ENCODE results near the gene MAP3K4. TPM values are rescaled to one million over a fixed set of nuclear protein-coding genes. Genes with fewer than 3 reads are reported as not detected.

The MAP3K4 gene
- total RNA-seq, 2 experiments from 2014 or later: 45.4 to 51.0 TPM

DNA sequence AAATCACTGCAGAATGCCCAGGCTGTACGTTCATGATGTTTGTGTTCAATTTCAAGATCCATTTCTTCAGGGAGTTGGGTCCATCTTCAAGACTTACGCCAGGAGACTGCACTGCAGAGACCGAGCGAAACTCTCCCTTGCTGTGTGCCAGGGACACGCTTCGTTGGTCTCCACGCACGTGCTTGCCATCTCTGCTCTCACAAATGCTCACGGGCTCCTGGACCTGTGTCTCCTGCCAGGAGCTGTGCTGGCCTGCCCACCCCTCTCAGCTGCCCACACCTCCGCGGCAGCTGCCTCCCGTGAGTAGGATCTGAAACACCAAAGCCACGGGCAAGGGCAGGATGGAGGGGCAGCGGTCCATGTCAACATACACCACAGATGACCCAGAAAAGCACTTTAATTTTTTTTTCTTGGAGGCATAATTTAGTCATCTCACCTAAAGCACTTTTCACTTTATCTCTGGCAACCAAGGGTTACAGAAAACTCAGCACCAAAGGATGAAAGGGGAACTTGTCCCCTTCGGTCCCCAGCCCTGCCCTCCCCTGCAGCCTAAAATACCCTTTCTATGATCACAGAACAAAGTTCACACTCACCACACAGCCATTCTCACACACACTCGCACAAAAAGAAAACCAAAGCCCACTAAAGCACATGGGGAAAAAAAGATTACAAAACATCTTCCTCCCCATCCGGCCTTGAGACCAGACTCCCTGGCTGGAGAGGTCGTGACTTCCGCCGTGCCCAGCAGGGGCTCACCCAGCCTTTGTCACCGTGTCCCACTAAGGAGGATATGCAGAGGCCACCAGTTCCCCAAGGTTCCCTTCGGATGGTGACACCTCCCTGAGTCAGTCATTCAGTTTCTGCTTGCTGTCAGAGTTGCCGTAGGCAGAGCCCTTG, 144.4 kb downstream of the MAP3K4 start:
- CTCF ChIA-PET: no interaction called here
- POLR2A ChIA-PET: no interaction called here

DNA sequence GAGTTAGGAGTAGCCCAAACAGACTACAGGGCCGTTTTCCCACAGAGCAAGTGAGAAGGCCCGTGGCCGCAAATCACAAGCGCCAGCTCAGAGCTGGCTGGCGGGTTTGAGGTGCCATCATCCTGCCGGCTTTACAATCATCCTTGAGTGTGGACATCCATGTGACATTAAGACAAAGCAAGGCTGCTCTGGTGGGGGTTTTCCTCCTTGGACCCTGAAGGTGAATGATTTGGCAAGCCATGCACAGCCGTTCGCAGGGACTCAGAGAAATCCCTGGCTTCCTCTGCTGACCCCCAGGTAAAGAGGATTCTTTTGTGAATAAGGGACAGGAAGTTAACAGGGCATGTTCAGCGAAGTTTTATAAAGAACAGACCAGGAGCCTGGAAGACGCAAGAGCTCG, 145.1 kb downstream of the MAP3K4 start:
- POLR2A ChIA-PET: no interaction called here
- CTCF ChIA-PET: no interaction called here

DNA sequence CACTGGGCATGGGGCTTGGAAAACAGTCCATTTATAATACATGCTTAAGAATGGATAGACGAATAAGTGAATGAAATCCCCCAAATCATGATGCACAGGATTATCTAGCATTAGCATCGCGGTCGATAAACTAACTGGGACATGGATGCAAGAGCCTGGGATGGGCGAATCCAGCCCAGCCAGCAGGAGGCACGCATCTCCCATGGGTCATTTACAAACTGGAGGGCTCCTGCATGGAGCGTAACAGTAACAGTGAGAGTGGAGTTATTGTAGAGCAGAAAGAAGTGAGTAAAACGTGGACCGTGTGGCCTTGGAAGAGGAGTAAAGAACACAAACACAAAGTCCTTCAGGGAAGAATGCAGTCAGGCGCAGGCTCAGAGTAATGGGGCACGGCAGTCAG, 145.8 kb downstream of the MAP3K4 start:
- ChIA-PET POLR2A (no interaction called here), CTCF (no interaction called here)

DNA sequence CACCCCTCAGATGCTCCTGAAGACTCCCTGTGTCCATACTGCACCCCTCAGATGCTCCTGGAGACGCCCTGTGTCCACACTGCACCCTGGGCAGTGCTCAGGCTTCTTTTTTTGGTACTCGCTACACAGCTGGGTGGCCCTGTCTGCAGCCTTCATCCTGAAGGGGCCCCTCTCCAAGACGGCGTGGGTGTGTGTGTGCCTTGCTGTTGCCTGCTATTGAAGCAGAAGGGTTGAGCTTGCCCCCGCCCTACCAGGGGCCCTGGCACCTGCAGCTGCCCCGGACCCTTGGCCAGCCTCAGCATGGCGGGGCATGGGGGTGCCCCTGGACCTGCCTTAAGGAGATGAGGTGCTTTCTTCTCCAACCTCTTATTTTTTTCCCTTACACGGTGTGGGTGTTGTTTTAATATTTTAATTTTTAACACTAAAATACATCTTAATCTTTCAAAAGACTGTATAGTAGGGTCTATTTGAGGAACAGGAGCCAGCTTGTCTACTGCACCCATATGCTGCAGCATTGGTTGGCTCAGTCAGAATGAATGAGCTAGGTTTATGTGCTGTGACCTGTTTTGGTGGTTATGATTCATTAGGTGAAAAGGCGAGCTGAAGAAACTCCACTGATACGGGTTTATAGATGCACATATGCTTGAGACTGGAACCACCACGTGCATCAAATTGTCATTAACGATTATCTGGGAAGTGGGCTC, 146.4 kb downstream of the MAP3K4 start:
- CTCF ChIA-PET: no interaction called here
- POLR2A ChIA-PET: no interaction called here

DNA sequence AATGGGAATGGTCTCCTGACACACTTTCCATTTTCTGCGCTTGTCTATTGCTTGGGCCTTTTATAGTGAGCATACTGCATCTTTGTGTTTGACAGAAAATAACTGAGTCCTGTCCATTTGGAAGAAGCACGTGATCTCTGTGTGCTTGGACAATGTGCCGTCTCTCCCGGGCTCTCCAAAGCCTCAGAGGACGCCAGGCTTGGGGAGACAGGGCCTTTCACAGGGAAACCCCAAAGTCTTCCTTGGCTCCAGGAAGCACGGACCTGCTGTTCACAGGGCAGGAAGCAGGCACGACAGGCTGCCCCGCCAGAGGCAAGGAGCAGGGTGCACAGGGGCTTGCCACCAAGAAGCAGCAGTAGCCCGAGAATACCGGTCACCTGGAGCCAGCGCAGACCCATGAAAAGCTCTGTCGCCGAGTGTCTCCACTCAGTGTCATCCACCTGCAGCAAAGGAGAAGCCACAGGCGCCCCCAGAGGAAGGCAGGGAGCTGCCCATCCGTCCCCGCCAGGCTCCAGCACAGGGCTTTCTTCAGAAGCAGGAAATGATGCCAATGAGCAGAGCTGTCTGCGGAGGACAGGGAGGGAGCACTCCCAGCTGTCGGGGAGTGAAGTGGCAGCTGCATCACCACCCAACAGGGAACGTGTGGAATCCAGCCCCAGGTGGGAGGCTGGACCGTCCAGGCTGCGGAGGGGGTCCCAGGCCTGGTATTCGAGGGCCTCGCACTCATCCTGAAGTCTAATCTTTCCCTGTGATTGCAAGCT, 147.2 kb downstream of the MAP3K4 start:
- ChIA-PET CTCF (interaction anchor here (0.7 kb wide), 1 partner anchor 13 kb away, joined by 4 read pairs; no protein-coding TSS in a partner anchor), POLR2A (no interaction called here)

DNA sequence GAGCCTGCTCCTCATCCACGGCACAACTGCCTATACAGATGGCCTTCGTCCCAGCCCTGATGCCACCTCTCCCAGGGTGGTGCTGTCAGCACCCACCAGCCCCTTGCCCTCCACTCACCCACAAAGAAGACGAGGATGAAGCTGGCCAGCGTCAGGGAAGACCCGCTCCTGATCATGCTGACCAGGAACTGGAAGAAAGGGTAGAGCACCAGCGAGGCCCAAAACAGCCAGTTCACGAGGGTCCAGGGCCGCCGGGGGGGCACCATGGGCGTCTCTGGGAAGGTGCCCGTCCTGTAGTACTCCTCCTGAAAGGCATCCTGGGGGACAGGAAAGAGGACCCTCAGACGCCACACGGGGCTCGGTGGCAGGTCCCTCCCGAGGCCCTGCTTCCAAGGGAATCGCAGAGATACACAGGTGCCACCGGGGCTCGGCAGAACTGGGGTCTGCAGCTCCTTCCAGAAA, 147.8 kb downstream of the MAP3K4 start:
- ChIA-PET POLR2A (no interaction called here), CTCF (interaction anchor here (0.7 to 1.0 kb wide), 2 partner anchors 12 to 209 kb away, joined by 3 to 4 read pairs; no protein-coding TSS in a partner anchor)

DNA sequence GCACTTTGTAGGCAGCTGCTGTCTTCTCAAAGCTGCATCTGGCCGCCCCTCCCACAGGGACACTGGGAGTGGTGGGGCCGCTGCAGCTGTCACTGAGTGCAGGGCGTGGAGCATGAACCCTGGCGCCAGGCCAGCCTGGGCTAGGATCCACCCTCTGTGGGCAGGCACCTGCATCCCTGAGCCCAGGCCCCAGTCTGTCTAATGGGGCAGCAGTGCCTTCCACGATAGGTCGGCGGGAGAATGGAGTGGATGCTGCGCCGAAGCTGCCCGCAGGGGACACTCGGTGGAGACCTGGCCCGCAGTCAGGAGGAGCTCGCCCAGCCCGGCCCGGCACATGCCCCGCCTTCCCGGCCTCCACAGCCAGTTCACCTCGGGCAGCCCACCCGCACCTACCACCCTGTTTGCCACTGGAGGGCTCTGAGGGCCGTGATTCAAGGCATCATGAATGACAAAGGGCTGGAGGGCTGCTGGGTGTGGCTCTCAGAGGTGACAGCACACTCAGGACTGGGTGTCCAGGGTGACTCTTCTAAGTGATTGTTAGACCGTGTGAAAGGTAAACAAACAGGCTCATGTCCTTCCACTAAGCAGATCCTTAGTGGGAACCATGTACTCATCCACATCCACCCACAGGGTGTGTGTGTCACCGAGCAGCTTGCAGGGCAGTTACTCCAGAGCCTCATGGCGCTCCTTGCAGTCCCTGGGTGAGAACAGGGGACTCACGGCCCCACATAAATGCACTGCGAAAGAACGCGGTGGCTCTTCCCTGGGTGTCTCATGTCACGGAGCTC, 148.4 kb downstream of the MAP3K4 start:
- POLR2A ChIA-PET: no interaction called here
- CTCF ChIA-PET: interaction anchor here (0.7 to 1.0 kb wide), 2 partner anchors 11 to 209 kb away, joined by 3 to 4 read pairs; no protein-coding TSS in a partner anchor

DNA sequence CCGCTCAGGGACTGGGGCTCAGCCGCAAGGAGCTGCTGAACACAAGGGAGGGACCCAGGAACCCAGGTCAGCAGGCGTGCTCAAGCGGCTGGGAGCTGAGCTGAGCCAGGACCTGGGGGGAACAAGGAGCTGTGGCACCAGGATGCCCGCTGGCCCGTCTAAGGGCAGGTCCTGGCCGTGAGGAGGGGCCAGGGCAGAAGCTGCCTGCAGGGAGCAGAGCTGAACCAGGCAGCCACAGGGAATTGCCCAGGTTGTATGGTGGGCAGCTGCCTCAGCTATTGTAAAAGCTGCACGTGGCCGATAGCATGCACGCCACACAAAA, 148.9 kb downstream of the MAP3K4 start:
- ChIA-PET POLR2A (no interaction called here), CTCF (no interaction called here)

DNA sequence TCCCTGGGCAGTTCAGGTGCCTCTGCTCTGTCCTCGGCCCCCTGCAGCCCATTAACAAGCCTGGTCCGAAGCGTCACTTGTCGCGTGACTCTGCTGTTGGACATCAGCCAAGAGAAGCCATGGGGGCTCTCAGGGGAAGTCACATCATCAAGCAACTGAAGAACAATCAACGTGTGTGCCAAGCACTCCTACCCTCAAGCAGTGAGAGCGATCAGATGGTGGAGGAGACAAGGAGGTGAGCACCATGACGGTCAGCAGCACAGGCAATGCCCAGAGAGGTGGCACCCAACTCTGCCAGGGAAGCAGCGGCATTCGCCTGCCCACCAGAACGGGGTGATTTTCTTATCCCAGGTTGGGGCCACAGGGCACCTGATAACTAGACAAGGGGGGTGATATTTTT, 149.6 kb downstream of the MAP3K4 start:
- CTCF ChIA-PET: interaction anchor here (0.6 kb wide), 1 partner anchor 35 kb away, joined by 3 read pairs; no protein-coding TSS in a partner anchor

DNA sequence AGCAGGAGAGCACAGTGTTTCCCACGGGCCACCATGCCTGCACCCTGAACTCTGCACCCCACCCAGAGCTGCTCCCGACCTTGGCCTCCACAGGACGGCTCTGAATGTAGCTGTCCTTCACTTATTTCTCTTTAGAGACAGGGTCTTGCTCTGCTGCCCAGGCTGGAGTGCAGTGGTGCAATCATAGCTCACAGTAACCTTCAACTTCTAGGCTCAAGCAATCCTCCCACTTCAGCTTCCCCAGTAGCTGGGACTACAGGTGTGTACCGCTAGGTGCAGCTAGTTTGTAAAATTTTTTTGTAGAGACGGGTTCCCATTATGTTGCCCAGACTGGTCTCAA, 151.4 kb downstream of the MAP3K4 start:
- POLR2A ChIA-PET: no interaction called here
- CTCF ChIA-PET: no interaction called here

More for the DNA sequence above, 149.6 kb downstream of the MAP3K4 start:
- POLR2A ChIA-PET: no interaction called here

DNA sequence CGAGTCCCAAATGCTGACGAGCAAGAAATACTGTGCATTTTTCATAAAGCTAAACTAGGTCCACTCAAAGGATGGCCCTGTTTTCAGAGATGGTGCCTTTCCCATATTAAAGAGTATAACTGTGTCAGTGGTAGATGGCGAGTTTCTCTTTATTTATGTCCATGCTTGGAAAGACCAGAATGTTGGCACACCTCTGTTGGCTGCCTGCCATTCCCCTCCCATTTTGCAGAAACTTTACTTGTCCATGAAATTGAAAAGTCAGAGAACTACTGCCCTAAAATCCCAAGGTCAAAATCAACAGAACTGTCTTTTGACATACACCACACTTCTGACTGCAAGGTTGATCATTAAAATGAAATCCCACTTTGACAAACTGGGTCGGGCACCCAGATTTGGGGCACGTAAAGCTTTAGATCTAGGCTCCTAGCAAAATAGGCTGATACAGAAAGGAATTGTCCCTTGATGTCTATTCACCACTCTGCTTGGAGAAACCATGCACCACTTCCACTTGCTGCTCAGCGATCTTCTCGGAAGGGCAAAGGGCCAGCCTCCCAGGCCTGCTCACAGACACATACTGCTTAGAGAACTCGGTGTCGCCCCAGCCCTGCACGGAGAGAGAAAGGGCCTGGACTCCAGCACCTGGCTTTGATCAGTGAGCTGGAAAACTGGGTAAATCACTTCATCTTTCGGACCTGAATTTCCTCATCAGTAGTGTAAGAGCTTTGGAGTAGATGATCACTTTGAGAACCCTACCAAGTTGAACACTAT, 152.3 kb downstream of the MAP3K4 start:
- CTCF ChIA-PET: no interaction called here
- POLR2A ChIA-PET: no interaction called here

DNA sequence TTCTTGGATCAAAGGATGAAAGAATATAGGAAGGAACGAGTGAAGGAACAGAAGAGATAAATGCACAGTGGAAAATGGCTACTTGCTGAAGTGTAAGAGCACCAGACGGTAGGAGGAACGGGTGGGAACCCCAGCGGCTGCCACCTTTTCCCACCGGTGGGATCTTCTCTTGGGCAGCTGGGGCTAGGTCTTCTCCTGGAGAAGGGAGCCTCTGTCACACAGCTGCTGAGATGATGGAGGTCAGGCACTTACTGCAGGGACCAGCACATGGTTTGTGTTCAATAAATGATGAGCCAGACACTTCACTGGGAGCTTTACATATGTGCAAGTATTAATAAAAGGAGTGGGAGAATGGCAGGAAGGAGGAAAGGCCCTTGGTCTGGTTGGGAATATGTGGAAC, 158.6 kb downstream of the MAP3K4 start:
- ChIA-PET POLR2A (no interaction called here), CTCF (no interaction called here)

DNA sequence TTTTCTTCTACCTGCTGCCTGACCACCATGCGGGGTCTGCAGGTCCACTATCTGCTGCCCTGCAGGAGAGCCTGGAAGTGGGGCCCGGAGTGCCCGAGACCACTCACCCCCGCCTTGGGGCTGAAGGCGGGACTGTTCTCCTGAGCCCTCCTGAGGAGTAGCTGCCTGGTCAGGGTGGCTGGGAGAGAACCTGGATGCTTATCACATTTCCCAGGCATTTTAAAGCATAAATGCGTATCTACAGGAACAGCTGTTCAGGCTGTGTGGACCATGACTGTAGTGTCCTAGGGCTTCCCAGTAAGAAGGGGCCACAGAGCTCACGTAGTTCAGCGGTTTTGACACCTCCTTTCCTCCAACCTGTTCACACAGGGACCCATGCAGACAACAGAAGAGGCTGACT, 159.0 kb downstream of the MAP3K4 start:
- POLR2A ChIA-PET: no interaction called here
- CTCF ChIA-PET: interaction anchor here (1.2 kb wide), 1 partner anchor 222 kb away, joined by 5 read pairs; no protein-coding TSS in a partner anchor

DNA sequence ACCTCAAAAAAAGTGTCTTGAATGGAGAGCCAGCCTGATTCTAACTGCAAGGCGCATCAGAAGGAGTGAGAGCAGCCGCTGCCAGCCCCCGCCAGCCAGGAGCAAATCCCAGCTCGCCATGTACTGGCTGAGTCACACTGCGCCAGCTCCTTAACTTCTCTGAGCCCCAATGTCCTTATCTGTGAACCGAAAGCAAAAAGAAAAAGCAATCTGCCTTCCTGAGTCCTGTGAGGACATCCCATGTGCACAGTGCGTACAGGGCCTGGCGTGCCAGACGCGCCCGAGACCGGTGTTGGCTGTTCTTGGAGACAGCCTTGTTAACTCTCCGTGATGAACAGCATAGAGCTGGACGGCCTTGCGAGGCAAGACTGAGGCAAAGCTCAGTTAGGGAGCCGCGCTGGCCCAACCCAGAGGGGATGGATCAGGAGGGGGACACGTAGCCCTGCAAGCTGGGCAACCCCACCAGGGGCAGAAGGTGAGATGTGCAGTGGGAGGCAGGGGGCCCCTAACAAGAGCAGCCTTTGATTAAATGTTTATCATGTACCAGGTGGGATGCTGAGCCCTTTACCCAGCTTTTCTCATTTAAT, 159.6 kb downstream of the MAP3K4 start:
- ChIA-PET CTCF (interaction anchor here (0.7 to 1.2 kb wide), 2 partner anchors 12 to 222 kb away, joined by 4 to 5 read pairs; no protein-coding TSS in a partner anchor), POLR2A (no interaction called here)

DNA sequence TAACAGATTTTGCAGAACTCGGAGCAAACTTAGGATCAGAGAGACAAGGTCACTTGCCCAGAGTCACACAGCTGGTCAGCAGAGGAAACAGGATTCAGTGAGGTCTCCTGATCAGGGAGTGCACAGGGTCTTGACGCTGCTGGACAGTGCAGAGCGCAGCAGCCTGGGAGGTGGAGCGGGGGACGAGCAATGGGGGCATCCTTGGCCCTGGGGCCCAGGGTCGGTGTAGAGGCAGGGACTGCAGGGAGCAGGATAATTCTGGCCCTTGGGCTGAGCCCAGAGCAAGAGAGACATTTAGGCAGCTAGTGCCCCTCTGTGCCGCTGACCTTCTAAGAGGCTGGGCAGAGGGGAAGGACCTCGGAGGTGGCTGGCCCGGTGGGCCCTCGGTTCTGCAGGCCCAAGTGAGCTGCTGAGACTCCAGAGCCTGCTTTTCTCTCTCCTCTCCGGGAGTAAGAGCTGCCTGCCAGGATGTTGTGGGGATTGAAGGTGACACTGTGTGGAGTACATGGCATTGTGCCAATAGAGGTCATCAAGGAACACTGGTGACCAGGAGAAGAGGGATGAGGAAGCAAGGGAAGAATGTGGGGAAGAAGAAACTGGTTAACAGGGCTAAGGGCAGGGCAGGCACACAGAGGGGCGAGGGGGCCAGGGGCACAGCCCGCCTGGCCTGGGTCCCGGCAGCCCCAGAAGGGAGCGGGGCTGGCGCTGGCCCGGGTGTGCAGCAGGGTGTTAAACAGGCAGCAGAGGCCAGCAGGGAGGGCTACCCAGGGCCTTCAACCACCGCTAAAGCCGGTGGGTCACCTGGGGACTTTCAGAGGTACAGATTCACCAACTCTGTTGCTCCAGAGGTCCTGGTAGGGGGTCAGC, 160.3 kb downstream of the MAP3K4 start:
- ChIA-PET POLR2A (no interaction called here), CTCF (interaction anchor here (0.7 to 1.3 kb wide), 3 partner anchors 12 to 221 kb away, joined by 4 to 5 read pairs (median 5); no protein-coding TSS in a partner anchor)

DNA sequence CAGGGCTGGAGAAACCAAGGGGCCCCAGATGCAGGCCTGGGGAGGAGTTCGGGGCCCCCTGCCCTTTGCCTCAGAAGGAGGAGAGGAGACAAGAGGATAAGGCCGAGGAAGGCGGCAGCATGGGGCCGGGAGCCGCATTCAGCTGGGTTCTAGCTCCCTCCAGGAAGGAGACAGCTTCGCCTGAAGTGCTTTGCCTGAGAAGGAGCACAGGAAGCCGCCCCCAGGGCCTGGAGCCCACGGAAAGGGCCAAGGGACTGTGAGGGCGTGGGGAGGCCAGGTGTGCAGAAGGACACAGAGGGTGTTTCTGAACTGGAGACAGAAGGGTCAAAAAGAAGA, 160.9 kb downstream of the MAP3K4 start:
- CTCF ChIA-PET: interaction anchor here (1.3 kb wide), 1 partner anchor 218 kb away, joined by 5 read pairs; no protein-coding TSS in a partner anchor
- POLR2A ChIA-PET: no interaction called here

DNA sequence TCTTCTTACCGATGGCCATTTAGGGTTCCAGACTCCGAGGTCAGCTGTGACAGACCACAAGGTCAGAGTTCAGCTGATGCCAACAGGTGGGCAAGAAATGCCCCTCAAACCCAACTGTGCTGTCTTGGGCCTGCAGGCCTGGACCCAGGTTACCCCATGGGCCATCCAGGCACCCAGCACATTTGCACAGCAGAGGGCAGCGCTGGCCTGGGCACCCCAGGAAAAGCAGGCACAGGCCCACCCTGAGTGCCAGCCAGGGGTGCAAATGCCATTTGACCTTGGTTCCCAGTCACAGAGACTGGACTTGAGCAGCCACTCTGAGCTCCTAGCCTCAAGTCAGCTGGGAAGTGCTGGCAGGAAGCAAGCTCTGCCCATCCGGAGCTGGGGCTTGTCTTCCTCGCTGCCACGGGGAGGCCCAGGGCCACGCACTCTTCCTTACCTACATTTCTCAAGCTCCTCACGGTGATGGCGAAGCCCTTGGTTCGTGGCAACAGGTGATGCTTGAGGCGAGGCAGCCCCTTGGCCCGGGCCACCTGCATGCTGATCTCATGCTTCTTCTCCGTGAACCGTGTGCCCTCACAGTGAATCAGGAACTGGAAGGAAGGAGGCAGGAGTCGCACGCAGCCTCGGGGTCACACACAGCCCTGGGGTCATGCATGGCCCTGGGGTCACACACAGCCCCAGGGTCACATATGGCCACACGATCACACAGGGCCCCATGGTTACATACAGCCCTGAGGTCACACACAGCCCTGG, 161.5 kb downstream of the MAP3K4 start:
- POLR2A ChIA-PET: no interaction called here
- CTCF ChIA-PET: interaction anchor here (1.3 kb wide), 1 partner anchor 218 kb away, joined by 5 read pairs; no protein-coding TSS in a partner anchor

Data from activated CD8-positive, alpha-beta memory T cell treated with anti-CD3 and anti-CD28 coated beads for 36 hours (primary cell).